WTC11 (cell line): ENCODE measurements around the gene NOTCH2NLA.
"Not testable (repeated sequence)": the region's sequence is repeated elsewhere in the genome, so short reads cannot be mapped to it uniquely, and the experiment has no call there.

Experiments
- ARID4B ChIP-seq: sonication (generic); formaldehyde crosslinking; IDR thresholded peaks from 2 replicates; pipeline ENCODE4 v1.8.0; 2023; ENCODE audit warnings: missing genetic modification reagents, mild to moderate bottlenecking, borderline replicate concordance
- FOXK1 ChIP-seq: sonication (generic); formaldehyde crosslinking; IDR thresholded peaks from 2 replicates; pipeline ENCODE4 v1.8.0; 2022; ENCODE audit warnings: mild to moderate bottlenecking, moderate library complexity, missing genetic modification reagents
- NR1H2 ChIP-seq: sonication (generic); formaldehyde crosslinking; IDR thresholded peaks from 2 replicates; pipeline ENCODE4 v1.9.0; 2021; ENCODE audit warnings: mild to moderate bottlenecking, moderate library complexity, missing genetic modification reagents
- RORB ChIP-seq: fragments of 250-450 bp; sonication (Bioruptor Pico); IDR thresholded peaks from 2 replicates; pipeline ENCODE4 v1.9.0; 2021; ENCODE audit warnings: mild to moderate bottlenecking
- TCF7 ChIP-seq: sonication (generic); formaldehyde crosslinking; IDR thresholded peaks from 2 replicates; pipeline ENCODE4 v1.8.0; 2022; ENCODE audit warnings: mild to moderate bottlenecking, low read depth, missing genetic modification reagents, moderate library complexity
- ZNF232 ChIP-seq: sonication (generic); formaldehyde crosslinking; IDR thresholded peaks from 2 replicates; pipeline ENCODE4 v1.8.0; 2022; ENCODE audit warnings: mild to moderate bottlenecking, missing genetic modification reagents
- TF ChIP-seq, protein P1 (sequence below): fragments of 200-600 bp; IDR thresholded peaks from 2 replicates; pipeline ENCODE4 v1.8.0; 2022; ENCODE audit warnings: antibody characterized with exemption

- TF ChIP-seq NR1H2; TCF7; ZNF232 (CRISPR knock-in tag); FOXK1; ARID4B (CRISPR knock-in tag); RORB (CRISPR knock-in tag): not testable (repeated sequence)
- TF ChIP-seq, protein P1, sequence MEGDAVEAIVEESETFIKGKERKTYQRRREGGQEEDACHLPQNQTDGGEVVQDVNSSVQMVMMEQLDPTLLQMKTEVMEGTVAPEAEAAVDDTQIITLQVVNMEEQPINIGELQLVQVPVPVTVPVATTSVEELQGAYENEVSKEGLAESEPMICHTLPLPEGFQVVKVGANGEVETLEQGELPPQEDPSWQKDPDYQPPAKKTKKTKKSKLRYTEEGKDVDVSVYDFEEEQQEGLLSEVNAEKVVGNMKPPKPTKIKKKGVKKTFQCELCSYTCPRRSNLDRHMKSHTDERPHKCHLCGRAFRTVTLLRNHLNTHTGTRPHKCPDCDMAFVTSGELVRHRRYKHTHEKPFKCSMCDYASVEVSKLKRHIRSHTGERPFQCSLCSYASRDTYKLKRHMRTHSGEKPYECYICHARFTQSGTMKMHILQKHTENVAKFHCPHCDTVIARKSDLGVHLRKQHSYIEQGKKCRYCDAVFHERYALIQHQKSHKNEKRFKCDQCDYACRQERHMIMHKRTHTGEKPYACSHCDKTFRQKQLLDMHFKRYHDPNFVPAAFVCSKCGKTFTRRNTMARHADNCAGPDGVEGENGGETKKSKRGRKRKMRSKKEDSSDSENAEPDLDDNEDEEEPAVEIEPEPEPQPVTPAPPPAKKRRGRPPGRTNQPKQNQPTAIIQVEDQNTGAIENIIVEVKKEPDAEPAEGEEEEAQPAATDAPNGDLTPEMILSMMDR, result not testable (repeated sequence)
These were observed 35.9 kb upstream of the NOTCH2NLA start for GRCh38 chr1:146264761-146265160.
